MG63 (cell line): ENCODE results near the gene OCLN. TPM values are rescaled to one million over a fixed set of nuclear protein-coding genes. Genes with fewer than 3 reads are reported as not detected.
"Not testable (repeated sequence)": the region's sequence is repeated elsewhere in the genome, so short reads cannot be mapped to it uniquely, and the experiment has no call there.

ENCODE experiments used
- DNase-seq: peaks from one replicate; pipeline ENCODE4 v3.0.0-alpha.2; 2020
- H3K27me3 ChIP-seq: fragments of 250-450 bp; sonication (Bioruptor Pico); 2 replicates; pipeline ENCODE4 v1.5.1; 2020; ENCODE audit warnings: mild to moderate bottlenecking, moderate library complexity
- H3K36me3 ChIP-seq: fragments of 250-450 bp; sonication (Bioruptor Pico); 2 replicates; pipeline ENCODE4 v1.5.1; 2020; ENCODE audit warnings: mild to moderate bottlenecking, moderate library complexity
- H3K4me3 ChIP-seq: fragments of 250-450 bp; sonication (Bioruptor Pico); 2 replicates; pipeline ENCODE4 v1.5.1; 2020; ENCODE audit warnings: mild to moderate bottlenecking, moderate library complexity
- H3K9me3 ChIP-seq: fragments of 250-450 bp; sonication (Bioruptor Pico); 2 replicates; pipeline ENCODE4 v1.5.1; 2020; ENCODE audit warnings: mild to moderate bottlenecking, moderate library complexity
- total RNA-seq: library from RNA; depleted of rRNA; stranded (reverse); fragments of >200 nt; shearing (Covaris generic); gene quantifications from 2 replicates; pipeline ENCODE4 v1.2.3, GENCODE V29; 2014; ENCODE audit warnings: low replicate concordance; rRNA removed

OCLN gene
- total RNA-seq, 1 experiment from 2014 or later: 2.1 TPM

DNA sequence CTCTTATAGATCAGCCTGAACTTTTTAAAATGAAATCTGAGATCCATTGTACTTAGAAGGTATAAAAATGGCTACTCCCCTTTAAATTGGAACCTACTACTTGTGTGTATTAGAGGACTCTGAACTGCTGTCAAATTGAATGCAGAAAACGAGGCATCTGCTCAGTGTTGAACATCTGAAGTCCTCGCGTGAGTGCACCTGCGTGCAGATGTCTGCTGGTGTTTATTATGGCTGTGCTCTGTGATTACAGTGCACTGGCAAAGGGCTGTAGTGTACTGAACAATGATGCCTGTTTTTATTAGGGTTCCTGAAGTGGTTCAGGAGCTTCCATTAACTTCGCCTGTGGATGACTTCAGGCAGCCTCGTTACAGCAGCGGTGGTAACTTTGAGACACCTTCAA is 52.0 kb downstream of the OCLN start:
- H3K9me3 ChIP-seq, H3K4me3 ChIP-seq, H3K36me3 ChIP-seq, DNase-seq, H3K27me3 ChIP-seq: not testable (repeated sequence)

DNA sequence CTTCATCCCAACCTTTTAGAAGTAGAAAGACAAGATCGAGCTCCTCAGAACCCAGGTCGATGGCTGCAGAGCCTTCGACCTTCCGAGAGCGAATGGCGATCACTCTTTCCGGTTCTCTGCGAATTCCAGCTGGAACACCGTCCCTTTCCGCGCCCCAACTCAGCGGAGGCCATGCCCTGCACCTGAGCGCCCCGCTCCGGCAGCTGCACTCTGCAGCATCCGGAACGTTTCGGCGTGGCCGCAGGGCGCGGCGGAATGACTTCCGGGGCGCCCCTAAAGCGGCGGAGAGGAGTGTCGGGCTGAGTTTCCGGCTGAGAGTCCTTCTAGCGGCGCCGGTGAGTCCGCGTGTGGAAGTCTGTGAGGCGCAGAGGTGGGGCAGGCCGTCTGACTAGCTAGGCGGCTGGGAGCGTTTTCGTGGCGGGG is 67.3 kb downstream of the OCLN start, which contains the start of gene GTF2H2C:
Gene GTF2H2C, plus strand, starts transcription at position 284 of the 423 bp plus-strand sequence. CDS start 4,942 bp downstream, outside the sequence.
- not testable (repeated sequence) for H3K36me3 ChIP-seq, H3K27me3 ChIP-seq
- peak; percentile 80 for DNase-seq

DNA sequence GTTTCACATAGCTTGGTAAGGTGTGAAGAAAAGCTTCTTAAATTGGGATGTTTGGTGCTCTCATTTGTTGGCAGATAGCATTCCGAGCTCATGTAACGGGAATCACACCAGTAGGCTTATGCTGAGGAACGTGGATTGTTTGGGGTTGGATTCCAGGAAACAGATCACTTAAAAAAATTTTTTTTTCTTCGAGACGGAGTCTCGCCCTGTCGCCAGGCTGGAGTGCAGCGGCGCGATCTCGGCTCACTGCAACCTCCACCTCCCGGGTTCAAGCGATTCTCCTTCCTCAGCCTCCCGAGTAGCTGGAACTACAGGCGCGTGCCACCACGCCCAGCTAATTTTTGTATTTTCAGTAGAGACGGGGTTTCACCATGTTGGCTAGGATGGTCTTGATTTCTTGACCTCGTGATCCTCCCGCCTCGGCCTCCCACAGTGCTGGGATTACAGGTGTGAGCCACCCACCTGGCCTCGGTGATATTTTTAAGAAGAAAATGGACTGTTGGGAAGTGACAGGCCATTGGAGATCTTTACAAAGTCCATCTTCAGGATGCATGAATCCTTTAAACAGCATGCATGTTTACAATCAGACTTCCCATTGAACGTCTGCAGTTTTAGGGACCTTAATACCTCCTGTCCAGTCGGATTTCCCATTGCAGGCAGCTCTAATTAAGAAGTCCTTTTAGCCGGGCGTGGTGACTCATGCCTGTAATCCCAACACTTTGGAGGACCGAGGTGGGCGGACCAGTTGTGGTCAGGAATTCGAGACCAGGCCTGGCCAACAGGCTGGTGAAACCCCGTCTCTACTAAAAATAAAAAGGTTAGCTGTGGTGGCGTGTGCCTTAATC is 68.2 kb downstream of the OCLN start:
- DNase-seq: peak; percentile 1
- not testable (repeated sequence) for H3K9me3 ChIP-seq, H3K36me3 ChIP-seq, H3K27me3 ChIP-seq
- peak overlapping the region; percentile 45 for H3K4me3 ChIP-seq

More for the DNA sequence above, 67.3 kb downstream of the OCLN start, which contains the start of gene GTF2H2C:
- H3K9me3 ChIP-seq: not testable (repeated sequence)
- H3K4me3 ChIP-seq: peak within 1 kb of the TSS; percentile 47

DNA sequence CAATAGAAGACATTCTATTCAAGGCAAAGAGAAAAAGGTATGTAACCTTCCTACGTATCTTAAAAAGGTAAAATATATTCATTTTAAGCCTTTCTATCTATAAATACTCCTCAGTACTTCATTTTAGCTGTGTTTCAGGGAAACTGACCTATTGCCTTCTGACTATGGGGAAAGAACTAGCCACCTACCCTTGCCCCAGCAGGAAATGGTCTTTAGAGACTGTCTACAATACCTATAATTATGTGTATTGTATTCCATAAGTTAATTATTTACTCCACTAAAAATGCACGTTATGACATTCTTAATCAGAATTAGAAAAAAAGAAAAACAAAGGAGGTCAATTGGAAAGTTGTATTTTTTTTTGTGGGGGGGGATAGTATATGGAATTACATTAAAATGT is 73.6 kb downstream of the OCLN start:
- H3K36me3 ChIP-seq, H3K27me3 ChIP-seq, H3K9me3 ChIP-seq, H3K4me3 ChIP-seq, DNase-seq: not testable (repeated sequence)

DNA sequence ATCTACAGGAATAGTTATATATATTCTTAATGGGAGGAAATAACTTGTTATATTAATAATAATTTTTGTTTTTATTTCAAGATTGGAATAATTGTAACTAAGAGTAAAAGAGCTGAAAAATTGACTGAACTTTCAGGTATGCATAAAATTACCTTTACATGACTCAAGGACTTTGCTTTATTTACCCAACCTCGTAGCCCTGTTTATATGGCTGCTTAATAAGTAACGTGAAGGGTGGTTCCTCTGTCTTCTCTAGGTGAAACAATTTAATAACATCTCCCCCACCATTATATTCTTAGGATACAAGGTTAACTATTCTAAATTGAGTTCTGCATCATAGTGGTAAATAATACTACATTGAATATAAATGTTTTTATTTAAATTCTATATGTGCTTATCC is 75.5 kb downstream of the OCLN start:
- not testable (repeated sequence) for H3K36me3 ChIP-seq, H3K27me3 ChIP-seq, H3K4me3 ChIP-seq, DNase-seq, H3K9me3 ChIP-seq

DNA sequence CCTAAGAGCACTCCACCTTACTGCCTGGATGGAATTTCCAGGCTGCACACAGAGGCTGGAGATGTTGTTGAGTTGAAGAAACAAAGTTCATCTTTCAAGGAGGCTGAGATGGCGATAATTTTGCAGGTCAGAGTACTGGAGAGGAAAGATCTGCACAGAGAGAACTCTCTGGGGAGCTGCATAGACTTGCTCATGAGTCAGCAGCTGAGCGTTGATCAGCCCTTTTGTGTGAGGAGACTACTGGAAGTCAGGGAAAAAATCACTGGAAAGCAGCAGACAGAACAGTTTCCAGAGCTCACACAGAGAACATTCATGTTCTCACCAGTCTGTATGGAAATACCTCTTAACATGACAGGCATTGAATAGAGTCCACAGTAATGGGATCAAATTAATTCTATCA is 90.8 kb downstream of the OCLN start:
- H3K4me3 ChIP-seq, H3K9me3 ChIP-seq: not testable (repeated sequence)

DNA sequence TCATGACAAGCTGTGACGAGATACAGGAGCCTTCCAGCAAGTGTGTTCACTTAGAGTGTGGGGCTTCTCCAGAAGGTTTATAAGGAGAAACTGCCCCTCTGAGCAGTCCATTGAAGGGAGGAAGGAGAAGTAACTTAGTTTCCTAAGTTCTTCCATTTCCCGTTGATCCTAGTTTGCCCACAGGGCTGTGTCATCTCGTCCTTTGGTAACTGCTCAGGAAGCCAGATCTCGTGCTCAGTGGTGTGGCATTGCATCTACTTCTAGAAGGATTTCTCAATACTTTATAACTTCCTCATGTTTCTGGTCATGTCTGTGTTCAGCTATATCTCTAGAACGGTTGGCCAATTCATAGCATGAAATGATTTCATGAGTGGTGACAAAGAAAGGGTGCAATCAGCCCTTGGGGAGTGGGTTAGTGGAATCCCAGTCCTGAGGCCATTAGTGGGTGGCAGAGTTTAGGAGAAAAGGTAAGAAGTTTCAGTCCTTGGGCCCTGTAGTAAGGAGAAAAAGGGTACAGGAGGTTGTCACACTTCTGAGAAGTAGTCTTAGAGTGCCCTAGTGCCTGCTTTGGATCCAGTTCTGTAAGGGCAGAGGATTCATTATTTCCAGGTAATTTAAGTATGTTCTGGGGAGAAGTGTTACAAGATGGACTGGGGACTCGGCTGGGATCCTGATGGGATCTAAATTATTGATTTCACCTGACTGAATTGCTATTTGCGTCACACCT is 103.7 kb downstream of the OCLN start:
- not testable (repeated sequence) for H3K9me3 ChIP-seq, H3K4me3 ChIP-seq, DNase-seq, H3K36me3 ChIP-seq, H3K27me3 ChIP-seq

More for the DNA sequence above, 90.8 kb downstream of the OCLN start:
- not testable (repeated sequence) for H3K36me3 ChIP-seq, DNase-seq, H3K27me3 ChIP-seq

DNA sequence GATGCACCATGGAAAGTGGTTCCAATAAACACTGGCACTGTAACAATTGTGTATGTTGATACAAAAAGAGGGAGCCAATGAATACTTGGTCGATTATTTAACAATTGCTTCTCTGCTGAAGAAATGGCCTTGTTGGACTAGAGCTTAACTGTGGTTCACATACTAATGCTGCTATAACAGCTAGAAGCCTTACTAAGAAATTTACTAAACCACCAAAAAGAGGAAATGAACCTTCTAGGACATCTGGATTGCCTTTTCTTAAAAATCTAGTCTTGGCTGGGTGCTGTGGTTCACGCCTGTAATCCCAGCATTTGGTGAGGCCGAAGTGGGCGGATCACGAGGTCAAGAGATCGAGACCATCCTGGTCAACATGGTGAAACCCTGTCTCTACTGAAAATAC is 109.4 kb downstream of the OCLN start:
- not testable (repeated sequence) for H3K36me3 ChIP-seq, DNase-seq, H3K4me3 ChIP-seq, H3K27me3 ChIP-seq, H3K9me3 ChIP-seq

DNA sequence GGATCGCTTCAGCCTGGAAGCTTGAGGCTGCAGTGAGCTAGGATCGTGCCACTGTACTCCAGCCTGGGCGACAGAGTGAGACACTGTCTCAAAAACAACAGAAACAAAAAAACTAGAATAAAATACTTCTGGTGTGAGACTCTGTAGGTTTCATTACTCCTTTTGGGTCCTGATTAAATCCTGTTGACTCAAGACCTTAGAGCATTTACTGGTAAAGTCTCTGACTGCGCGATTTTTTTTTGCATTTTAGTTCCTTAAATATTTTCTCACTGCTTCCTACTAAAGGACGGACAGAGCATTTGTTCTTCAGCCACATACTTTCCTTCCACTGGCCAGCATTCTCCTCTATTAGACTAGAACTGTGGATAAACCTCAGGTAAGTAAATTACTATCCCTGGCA is 114.2 kb downstream of the OCLN start:
- not testable (repeated sequence) for H3K4me3 ChIP-seq, H3K36me3 ChIP-seq, H3K9me3 ChIP-seq, H3K27me3 ChIP-seq, DNase-seq

Other genes with a start within 250 kb of the OCLN start
- gene CCDC125, start 160.0 kb upstream of the OCLN start, total RNA-seq: 2.1 and 5.3 TPM in 2 replicates
- 35.2 and 49.9 TPM in 2 replicates for gene AK6, start 123.3 kb upstream of the OCLN start, total RNA-seq
- 73.7 and 104 TPM in 2 replicates for gene TAF9, start 123.3 kb upstream of the OCLN start, total RNA-seq
- gene RAD17, start 123.0 kb upstream of the OCLN start, total RNA-seq: 2.5 and 12.4 TPM in 2 replicates
- not detected in 2 replicates for gene MARVELD2, start 77.7 kb upstream of the OCLN start, total RNA-seq
- gene GTF2H2C, start 67.4 kb downstream of the OCLN start, total RNA-seq: 31.8 and 42.5 TPM in 2 replicates